ENCODE measurements around the gene SLC20A1.

The SLC20A1 gene

DNA sequence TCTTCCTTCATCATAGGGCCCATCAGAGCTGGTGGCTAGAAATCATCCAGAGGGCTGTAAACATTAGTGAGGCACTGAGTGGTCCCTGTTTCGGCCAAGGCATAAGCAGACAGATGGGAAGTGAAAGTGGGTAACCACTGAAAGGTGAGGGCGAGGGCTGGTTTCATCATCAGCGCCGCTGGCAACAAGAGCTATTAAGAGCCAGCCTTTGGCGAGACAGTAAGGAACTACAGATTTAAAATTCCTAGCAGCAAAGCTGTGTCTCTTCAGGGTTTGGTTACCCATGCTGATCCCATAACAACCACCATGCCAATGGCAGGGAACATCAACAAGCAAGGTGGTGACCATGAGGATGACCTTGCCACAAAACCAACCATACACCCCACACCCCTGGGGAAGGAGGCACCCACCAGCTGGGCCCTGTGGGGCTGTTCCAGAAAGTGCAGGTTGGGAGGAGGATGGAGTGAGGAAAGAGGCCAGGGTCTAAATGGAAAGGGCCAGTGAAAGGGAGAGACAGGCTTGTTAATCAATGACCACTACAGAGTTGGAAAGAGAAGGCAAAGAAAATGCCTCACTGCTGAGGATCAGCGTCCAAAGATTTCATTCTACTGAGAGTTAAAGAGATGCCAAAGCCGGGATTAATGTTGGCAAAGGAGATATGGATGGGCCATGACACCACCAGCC is 9.0 kb upstream of the SLC20A1 start:
- TF ChIP-seq, protein P1, sequence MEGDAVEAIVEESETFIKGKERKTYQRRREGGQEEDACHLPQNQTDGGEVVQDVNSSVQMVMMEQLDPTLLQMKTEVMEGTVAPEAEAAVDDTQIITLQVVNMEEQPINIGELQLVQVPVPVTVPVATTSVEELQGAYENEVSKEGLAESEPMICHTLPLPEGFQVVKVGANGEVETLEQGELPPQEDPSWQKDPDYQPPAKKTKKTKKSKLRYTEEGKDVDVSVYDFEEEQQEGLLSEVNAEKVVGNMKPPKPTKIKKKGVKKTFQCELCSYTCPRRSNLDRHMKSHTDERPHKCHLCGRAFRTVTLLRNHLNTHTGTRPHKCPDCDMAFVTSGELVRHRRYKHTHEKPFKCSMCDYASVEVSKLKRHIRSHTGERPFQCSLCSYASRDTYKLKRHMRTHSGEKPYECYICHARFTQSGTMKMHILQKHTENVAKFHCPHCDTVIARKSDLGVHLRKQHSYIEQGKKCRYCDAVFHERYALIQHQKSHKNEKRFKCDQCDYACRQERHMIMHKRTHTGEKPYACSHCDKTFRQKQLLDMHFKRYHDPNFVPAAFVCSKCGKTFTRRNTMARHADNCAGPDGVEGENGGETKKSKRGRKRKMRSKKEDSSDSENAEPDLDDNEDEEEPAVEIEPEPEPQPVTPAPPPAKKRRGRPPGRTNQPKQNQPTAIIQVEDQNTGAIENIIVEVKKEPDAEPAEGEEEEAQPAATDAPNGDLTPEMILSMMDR (IDR thresholded peaks at IDR 0.05; ENCODE audit: low read depth, low read length) = no peak
- H3K4me3 ChIP-seq (ENCODE audit: low read depth, low read length) = no peak overlapping the region

DNA sequence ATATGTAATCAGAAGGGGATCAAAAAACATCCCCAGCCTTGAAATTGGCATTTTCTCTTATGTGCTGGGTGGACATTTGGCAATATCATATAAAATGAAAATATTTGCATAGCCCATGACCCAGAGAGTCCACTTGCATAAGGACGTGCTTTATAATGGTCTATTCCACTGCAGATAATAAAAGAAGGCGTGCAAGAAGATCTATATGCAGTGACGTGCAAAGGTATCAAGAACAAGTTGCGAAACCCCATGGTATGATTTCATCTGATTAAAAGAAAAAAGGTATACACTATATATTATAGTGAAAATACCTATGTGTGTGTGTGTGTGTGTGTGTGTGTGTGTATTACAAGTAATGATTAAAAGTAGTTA is 8.5 kb upstream of the SLC20A1 start:
- no peak overlapping the region for H3K4me3 ChIP-seq (ENCODE audit: low read depth, low read length)
- TF ChIP-seq, protein P1 (IDR thresholded peaks at IDR 0.05; ENCODE audit: low read depth, low read length) = no peak

DNA sequence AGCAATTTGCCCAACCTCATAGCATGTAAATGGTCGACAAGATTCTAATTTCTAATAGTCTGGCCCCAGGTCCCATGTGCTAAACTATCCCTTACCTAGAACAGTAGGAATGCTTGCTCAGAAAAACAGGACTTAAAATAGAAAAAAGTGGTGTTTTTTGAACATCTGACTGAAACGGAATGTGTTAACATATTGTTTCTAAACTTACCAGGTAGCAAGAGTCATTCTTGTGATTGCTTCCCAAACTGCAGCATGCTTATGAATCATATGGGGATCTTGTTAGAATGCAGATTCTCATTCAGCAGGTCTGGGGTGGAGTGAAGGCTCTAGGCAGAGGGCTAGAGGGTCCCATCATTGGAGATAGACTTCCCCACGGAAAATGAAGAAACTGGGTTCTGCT is 5.8 kb upstream of the SLC20A1 start:
- no peak overlapping the region for H3K4me3 ChIP-seq (ENCODE audit: low read depth, low read length)

DNA sequence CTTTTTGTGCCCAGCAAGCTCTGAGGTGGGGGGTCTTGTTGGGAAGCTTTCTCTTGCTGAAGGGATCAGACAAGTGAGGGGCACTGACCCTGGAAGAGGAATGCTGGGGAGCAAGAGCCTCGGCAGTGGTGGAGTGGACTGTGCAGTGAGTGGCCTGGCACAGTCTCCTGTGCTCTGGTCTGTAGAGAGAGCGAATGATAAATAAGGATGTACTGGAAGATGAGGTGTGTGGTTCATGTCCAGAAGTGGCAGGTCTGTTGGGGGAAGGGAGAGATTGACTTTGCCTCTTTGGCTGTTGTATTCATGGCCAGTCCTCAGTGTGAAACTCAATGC is 5.3 kb upstream of the SLC20A1 start:
- no peak overlapping the region for H3K4me3 ChIP-seq (ENCODE audit: low read depth, low read length)

More for the DNA sequence above, 5.8 kb upstream of the SLC20A1 start:
- TF ChIP-seq, protein P1 (IDR thresholded peaks at IDR 0.05; ENCODE audit: low read depth, low read length) = no peak

DNA sequence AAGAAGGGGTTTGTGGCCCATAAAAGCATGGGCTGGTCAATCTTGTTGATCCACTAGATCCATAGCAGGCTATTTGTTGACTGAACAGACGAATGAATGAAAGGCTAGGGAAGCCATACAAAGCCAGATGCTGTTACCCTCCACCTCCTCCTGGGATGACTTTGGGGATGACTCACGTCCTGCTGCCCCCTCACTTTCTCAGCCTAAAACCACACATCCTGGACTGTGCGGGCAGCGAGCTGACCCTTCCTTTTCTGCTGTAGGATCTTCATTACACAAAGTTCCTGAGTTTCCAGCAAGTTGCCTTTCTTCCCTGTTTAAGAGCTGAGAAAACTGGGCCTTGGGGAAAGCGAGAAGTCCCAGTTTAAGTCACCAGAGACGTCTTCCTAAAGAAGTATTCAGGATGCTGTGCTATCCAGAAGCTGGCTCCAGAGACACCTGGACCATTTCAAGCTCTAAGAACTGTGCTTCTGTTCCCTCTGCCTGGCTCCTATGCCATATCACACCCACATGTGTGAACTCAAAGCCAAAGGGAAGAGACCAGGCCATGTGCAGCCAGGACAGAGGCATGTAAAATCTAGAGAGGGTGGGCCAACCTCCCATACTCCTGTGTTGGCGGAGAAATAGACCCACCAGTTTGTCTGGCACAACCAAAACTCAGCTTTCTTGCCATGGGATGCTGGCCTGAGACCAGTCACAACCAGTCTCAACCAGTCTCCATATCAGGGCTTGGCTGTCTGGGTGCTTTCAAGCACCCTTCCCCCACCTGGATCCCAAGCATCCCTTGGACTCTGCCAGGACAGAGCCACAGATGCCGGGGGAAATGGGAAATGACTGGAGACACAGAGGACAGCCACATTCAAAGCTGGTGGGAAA is 4.7 kb upstream of the SLC20A1 start:
- TF ChIP-seq, protein P1 (IDR thresholded peaks at IDR 0.05; ENCODE audit: low read depth, low read length) = no peak
- H3K4me3 ChIP-seq (ENCODE audit: low read depth, low read length) = no peak overlapping the region

More for the DNA sequence above, 5.3 kb upstream of the SLC20A1 start:
- TF ChIP-seq, protein P1 (IDR thresholded peaks at IDR 0.05; ENCODE audit: low read depth, low read length) = no peak

DNA sequence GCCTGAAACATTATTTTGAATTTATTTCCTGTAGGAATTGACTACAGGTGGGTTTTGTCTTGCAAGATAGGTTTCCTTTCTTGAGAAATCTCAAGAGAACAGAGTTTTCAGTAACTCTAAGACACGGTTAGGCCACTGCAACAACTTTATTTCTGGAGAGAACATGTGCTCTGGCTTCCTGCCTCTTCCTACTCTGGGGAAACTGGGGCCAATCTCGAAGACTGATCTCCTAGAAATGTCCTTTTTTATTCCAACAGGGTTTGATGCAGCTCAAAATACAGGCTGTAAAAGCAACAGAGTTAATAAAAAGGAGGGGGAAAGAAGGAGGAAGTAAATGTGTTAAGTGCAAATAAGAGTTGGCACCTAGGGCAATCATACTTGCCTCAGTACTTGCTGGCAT is 4.0 kb upstream of the SLC20A1 start:
- TF ChIP-seq, protein P1 (IDR thresholded peaks at IDR 0.05; ENCODE audit: low read depth, low read length) = no peak
- H3K4me3 ChIP-seq (ENCODE audit: low read depth, low read length) = no peak overlapping the region

DNA sequence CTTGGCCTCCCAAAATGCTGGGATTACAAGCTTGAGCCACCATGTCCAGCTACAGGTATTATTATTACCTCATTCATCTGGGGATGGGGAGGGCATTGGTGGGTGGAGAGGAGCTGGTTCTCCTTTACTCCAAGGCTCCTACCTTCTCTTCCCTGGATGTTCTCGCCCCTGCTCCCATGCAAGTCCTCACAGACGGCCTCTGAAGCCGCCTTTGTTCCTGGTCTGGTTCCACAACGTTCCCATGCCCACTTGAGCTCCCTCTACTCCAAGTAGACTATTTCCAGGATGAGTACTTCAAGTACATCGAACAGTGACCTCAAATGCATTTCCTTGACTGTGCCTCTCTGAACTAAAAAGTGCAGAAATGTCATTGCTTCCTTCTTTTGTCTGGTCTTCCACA is 3.2 kb upstream of the SLC20A1 start:
- H3K4me3 ChIP-seq (ENCODE audit: low read depth, low read length) = no peak overlapping the region
- TF ChIP-seq, protein P1 (IDR thresholded peaks at IDR 0.05; ENCODE audit: low read depth, low read length) = no peak
